Cardiac muscle cell (in vitro differentiated cells and primary cell): ENCODE measurements around the gene EPHB6. TPM values are rescaled to one million over a fixed set of nuclear protein-coding genes. Genes with fewer than 3 reads are reported as not detected.

Source experiments
- DNase-seq, 2 donors: peaks; one replicate each; pipeline versions ENCODE4 v3.0.0 to v3.0.0-alpha.2; 2010 to 2017; ENCODE audit warnings: low read depth in 1 of 2, low spot score in 1 of 2
- H3K27ac ChIP-seq: fragments of 200-600 bp; sonication (generic); 2 replicates; pipeline ENCODE4 v1.5.1; 2016
- H3K27me3 ChIP-seq: fragments of 200-600 bp; sonication (generic); 2 replicates; pipeline ENCODE4 v1.6.0; 2016; ENCODE audit warnings: control low read depth
- H3K36me3 ChIP-seq: fragments of 200-600 bp; sonication (generic); 2 replicates; pipeline ENCODE4 v1.5.1; 2016; ENCODE audit warnings: control low read depth
- H3K4me1 ChIP-seq: fragments of 200-600 bp; sonication (generic); 2 replicates; pipeline ENCODE4 v1.8.1; 2017; ENCODE audit warnings: low read depth, mild to moderate bottlenecking, mixed run types
- H3K4me3 ChIP-seq: fragments of 200-600 bp; sonication (generic); 2 replicates; pipeline ENCODE4 v1.5.1; 2016; ENCODE audit warnings: mild to moderate bottlenecking
- H3K9me3 ChIP-seq: fragments of 200-600 bp; sonication (generic); 2 replicates; pipeline ENCODE4 v1.5.1; 2017; ENCODE audit warnings: low read depth, mild to moderate bottlenecking, control low read depth
- CTCF ChIP-seq: IDR thresholded peaks from 2 replicates; pipeline ENCODE4 v1.5.1; 2012; ENCODE audit warnings: low read depth, mild to moderate bottlenecking, low read length
- polyA plus RNA-seq: library from polyadenylated mRNA; unstranded; fragments of >200 nt; fragmentation: Nextera tagmentation; extraction: Ambion mirVana; gene quantifications from 2 replicates; pipeline ENCODE4 v1.2.1, GENCODE V29; 2016
- total RNA-seq: library from RNA; depleted of rRNA; stranded (reverse); fragments of >200 nt; gene quantifications from 2 replicates; pipeline ENCODE4 v1.2.3, GENCODE V29; 2016

EPHB6 gene
- total and polyA plus RNA-seq, 2 experiments from 2014 or later: 15.7 to 27.7 TPM

- Histone ChIP-seq H3K27me3 (no peaks in the 10 kb centered on the region), H3K36me3 (no peaks in the 10 kb centered on the region), H3K4me3 (no peak overlapping the region), H3K9me3 (no peaks in the 10 kb centered on the region), H3K27ac (no peak overlapping the region), H3K4me1 (no peaks in the 10 kb centered on the region)
- TF ChIP-seq CTCF: no peak
- no peak for DNase-seq
These were observed 15.3 kb downstream of the EPHB6 start for GRCh38 chr7:142870147-142870559.

GRCh38 chr7:142870566-142871259 lies 15.8 kb downstream of the EPHB6 start:
- no peak for TF ChIP-seq CTCF
- Histone ChIP-seq H3K27me3 (no peaks in the 10 kb centered on the region), H3K4me1 (no peaks in the 10 kb centered on the region), H3K4me3 (no peak overlapping the region), H3K36me3 (no peaks in the 10 kb centered on the region), H3K9me3 (no peaks in the 10 kb centered on the region), H3K27ac (no peak overlapping the region)
- no peak for DNase-seq

GRCh38 chr7:142871260-142872105 lies 16.6 kb downstream of the EPHB6 start:
- TF ChIP-seq CTCF: no peak
- H3K27ac ChIP-seq: no peak overlapping the region
- no peak for DNase-seq

GRCh38 chr7:142872106-142872675 lies 17.3 kb downstream of the EPHB6 start:
- TF ChIP-seq CTCF: no peak
- Histone ChIP-seq H3K36me3 (no peaks in the 10 kb centered on the region), H3K9me3 (no peaks in the 10 kb centered on the region), H3K27me3 (no peaks in the 10 kb centered on the region), H3K27ac (no peak overlapping the region), H3K4me1 (no peaks in the 10 kb centered on the region), H3K4me3 (no peak overlapping the region)
- DNase-seq: no peak

More at GRCh38 chr7:142871260-142872105, 16.6 kb downstream of the EPHB6 start:
- H3K4me3 ChIP-seq: no peak overlapping the region
- H3K36me3 ChIP-seq: no peaks in the 10 kb centered on the region
- H3K4me1 ChIP-seq: no peaks in the 10 kb centered on the region
- no peaks in the 10 kb centered on the region for H3K9me3 ChIP-seq
- H3K27me3 ChIP-seq: no peaks in the 10 kb centered on the region

- H3K27ac ChIP-seq: no peak overlapping the region
- no peaks in the 10 kb centered on the region for H3K36me3 ChIP-seq
- no peak overlapping the region for H3K4me3 ChIP-seq
- DNase-seq: peak in 1 of 2 donors; percentile 16
- no peaks in the 10 kb centered on the region for H3K27me3 ChIP-seq
- peak; percentile 49 for TF ChIP-seq CTCF
- H3K9me3 ChIP-seq: no peaks in the 10 kb centered on the region
- H3K4me1 ChIP-seq: no peaks in the 10 kb centered on the region
These were observed 18.5 kb downstream of the EPHB6 start for GRCh38 chr7:142873281-142873784.
